Endothelial cell of umbilical vein (primary cell): Measurements from ENCODE around the gene TBX18.

Experiments used
- GATA2 ChIP-seq: IDR thresholded peaks from 2 replicates; pipeline ENCODE4 v1.7.0; 2011; ENCODE audit warnings: low read depth, mild to moderate bottlenecking, moderate library complexity, mixed read lengths, low read length; ENCODE audit not compliant: insufficient read length, insufficient read depth
- TF ChIP-seq, protein P1 (sequence below), 2 donors: IDR thresholded peaks; 1 replicate in 1 of 2; 2 replicates in 1 of 2; pipeline ENCODE4 v1.5.1; 2011; ENCODE audit warnings: low read length in 2 of 2, mild to moderate bottlenecking in 2 of 2, moderate library complexity in 2 of 2, control low read depth in 1 of 2, inconsistent platforms in 1 of 2, low read depth in 1 of 2; ENCODE audit not compliant: insufficient read depth in 1 of 2; ENCODE audit errors: extremely low read depth in 1 of 2

DNA sequence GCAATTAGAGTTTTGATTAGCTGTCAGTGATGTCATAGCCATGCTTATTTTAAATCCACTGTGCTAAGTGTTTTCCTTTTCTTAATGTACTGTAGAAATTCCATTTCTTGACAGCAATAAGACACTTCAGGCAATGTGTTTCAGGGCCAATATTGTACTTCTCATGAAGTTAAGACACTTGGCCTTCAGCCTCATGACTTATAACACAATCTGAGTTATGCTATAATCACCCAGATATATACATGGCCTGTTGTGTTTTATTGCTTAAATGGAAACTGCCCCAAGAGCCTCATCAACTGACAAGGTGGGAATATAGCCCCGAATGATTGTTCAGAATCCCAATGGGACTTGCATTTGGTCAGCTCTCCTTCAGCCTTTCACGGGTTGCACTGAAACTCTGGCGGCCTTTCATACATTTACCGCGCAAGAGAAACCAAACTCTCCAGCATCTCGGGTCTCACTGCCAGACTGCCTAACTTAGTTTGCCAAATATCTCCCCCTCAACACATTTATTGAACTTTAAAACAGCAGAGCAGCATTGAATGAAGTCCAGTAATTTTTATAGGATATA lies 44.2 kb upstream of the TBX18 start:
- TF ChIP-seq GATA2 = no peak
- TF ChIP-seq, protein P1, sequence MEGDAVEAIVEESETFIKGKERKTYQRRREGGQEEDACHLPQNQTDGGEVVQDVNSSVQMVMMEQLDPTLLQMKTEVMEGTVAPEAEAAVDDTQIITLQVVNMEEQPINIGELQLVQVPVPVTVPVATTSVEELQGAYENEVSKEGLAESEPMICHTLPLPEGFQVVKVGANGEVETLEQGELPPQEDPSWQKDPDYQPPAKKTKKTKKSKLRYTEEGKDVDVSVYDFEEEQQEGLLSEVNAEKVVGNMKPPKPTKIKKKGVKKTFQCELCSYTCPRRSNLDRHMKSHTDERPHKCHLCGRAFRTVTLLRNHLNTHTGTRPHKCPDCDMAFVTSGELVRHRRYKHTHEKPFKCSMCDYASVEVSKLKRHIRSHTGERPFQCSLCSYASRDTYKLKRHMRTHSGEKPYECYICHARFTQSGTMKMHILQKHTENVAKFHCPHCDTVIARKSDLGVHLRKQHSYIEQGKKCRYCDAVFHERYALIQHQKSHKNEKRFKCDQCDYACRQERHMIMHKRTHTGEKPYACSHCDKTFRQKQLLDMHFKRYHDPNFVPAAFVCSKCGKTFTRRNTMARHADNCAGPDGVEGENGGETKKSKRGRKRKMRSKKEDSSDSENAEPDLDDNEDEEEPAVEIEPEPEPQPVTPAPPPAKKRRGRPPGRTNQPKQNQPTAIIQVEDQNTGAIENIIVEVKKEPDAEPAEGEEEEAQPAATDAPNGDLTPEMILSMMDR (IDR thresholded peaks at IDR 0.05; ENCODE audit: extremely low read depth in 1 of 2, insufficient read depth in 1 of 2, low read depth in 1 of 2, low read length in 2 of 2) = no peak
